ENCODE data around the gene COL27A1. TPM values are rescaled to one million over a fixed set of nuclear protein-coding genes. Genes with fewer than 3 reads are reported as not detected.

Gene COL27A1
- total and polyA plus RNA-seq, 12 donors = 3.0 to 99.8 (median 11.9) TPM

DNA sequence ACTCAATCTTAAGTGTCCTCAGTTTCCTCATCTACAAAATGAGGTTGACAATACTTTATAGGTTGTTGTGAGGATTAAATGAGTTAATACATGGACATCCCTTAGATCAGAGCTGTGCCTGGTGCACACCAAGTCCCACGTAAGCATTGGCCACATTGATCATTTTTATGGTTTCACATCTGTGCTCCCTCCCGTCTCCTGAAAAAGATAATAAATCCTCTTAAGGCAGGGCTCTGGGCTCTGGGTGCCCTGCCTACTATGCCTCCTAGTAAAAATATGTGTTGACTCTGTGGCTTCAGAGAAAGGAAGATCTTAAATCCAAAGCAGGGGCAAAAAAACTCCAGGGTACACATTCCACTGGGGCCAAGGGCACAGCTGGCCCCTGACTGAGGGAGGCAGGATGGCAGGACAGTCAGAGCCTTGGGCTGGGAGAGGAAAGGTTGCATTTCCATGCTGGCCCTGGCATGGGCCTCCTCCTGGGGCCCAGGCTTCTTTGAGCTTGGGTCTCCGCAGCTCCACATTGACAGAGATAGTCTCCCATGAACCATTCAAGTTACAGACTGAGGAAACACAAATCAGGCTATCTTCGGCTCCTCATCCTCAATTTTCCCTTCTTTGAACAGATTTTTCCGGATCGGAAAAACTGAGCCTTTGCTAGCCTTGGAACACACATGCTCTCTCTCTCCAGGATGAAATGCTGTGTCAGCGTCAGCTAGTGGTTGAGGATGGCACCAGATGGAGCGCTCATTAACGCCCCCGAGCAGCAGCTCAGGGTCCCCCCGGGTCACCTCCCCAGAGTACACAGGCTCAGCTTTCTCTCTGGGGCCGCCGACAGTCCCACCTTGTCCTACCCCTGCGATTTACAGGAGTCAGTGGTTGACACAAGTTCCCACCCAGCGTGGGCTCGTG, 33.9 kb upstream of the COL27A1 start:
- intact Hi-C loops (cut with DNase I) = no loop called here
- WGBS, 4 donors = 74 to 83% (median 77%) methylated on average over 10 to 16 of the region's 16 CpGs
- DNase-seq = no peak

DNA sequence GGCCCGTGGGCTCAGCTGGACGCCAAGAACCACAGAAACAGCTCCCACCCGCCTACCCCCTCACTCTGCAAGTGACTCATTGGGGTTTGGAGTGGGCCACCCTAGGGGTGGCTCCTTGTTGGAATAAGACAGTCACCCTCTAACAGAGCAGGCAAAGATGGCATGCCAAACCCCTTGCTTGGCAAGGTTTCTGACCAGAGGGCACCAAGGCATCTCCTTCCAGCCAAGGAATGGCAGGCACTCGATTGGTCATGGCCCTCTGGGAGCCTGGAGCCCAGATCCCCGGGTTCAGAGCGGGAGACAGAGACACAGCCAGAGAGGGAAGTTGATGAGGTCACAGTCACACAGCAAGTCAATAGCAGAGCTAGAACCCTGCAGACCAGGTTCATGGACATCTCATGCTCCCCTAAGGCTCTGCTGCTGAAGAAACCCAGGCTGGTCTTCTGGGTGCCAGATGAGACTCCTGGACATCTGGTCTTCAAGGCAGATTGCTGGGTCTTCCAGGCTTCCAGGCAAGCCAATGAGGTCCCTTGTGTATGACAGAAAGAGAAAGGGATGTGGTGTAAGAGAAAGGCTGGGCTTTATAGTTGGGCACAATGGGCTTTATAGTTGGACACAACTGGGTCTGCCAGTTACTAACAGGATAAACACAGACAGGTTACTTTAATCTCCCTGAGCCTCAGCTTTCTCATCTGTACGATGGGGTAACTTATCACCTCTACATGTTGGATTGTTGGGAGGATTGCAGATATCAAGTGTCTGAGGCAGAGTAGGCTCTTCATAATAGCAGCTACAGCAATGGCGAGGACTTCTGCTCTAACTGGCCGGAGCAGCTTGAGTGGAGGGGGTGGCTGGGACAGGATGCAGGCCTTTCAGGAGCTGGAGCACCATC, 33.0 kb upstream of the COL27A1 start:
- no peaks in the 10 kb centered on the region for H3K4me1 ChIP-seq (replicated peaks in 1 of 2)
- H3K27ac ChIP-seq = no peak overlapping the region
- intact Hi-C loops (cut with DNase I) = no loop called here
- no peak for DNase-seq
- 88 to 96% (median 90%) methylated on average over 5 to 9 of the region's 9 CpGs for WGBS, 4 donors
- no peak overlapping the region for H3K4me3 ChIP-seq
- peaks cover 6% of the 10 kb centered on the region for H3K27me3 ChIP-seq
- TF ChIP-seq, protein P1, sequence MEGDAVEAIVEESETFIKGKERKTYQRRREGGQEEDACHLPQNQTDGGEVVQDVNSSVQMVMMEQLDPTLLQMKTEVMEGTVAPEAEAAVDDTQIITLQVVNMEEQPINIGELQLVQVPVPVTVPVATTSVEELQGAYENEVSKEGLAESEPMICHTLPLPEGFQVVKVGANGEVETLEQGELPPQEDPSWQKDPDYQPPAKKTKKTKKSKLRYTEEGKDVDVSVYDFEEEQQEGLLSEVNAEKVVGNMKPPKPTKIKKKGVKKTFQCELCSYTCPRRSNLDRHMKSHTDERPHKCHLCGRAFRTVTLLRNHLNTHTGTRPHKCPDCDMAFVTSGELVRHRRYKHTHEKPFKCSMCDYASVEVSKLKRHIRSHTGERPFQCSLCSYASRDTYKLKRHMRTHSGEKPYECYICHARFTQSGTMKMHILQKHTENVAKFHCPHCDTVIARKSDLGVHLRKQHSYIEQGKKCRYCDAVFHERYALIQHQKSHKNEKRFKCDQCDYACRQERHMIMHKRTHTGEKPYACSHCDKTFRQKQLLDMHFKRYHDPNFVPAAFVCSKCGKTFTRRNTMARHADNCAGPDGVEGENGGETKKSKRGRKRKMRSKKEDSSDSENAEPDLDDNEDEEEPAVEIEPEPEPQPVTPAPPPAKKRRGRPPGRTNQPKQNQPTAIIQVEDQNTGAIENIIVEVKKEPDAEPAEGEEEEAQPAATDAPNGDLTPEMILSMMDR (IDR thresholded peaks at IDR 0.05) = no peak
- no peak for TF ChIP-seq POLR2A (IDR thresholded peaks at IDR 0.05)
- no peaks in the 10 kb centered on the region for H3K36me3 ChIP-seq (replicated peaks in 1 of 2)
- H3K9me3 ChIP-seq (replicated peaks in 1 of 3) = no peaks in the 10 kb centered on the region

More for the DNA sequence above, 33.9 kb upstream of the COL27A1 start:
- H3K4me1 ChIP-seq (replicated peaks in 1 of 2) = no peaks in the 10 kb centered on the region
- TF ChIP-seq, protein P1 (IDR thresholded peaks at IDR 0.05) = no peak
- H3K4me3 ChIP-seq = no peak overlapping the region
- H3K27ac ChIP-seq = no peak overlapping the region
- peaks cover 6% of the 10 kb centered on the region for H3K27me3 ChIP-seq
- no peaks in the 10 kb centered on the region for H3K36me3 ChIP-seq (replicated peaks in 1 of 2)
- no peaks in the 10 kb centered on the region for H3K9me3 ChIP-seq (replicated peaks in 1 of 3)

DNA sequence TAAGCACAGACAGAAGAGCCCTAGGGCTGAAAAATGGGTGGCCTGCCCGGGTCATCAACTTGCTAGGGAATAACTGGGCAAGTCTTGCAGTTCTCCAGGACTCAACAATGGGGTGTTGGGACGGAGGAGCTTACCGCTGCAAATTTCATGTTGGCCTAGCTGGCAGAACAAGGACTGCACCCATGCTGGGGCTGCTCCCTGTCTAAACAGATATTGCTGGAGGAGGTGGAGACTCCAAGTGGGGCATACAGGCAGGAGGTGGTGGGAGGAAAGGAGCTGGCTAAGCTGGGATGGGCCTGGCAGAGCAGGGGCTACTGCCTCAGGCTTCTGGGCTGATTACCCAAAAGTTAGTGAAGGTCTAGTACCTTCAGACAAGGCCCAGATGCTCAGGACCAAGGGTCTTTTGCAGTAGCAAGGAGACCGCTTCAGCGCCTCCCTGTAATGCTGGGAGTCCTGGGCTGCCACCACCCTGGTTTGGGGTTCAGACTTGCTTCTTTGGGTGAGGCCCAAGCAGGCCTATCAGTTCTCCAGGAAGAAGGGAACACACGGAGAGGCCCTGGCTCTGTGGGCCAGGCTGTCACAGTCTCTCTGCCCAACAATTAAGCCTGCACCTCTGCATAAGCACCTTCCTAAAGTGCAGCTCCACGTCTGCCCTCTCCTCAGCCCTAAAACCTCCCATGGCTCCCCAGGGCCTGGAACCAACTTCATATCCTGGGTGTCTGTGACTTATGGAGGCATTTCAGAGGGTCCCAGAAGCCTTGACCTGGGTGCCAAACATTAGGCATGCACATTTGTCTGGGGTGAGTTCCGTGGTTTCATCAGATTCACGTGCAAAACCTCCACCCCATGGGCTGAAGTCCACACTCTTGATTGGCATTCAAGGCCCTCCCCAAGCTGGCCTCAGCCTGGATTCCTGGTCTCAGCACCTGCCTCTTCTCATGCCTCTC, 32.0 kb upstream of the COL27A1 start:
- intact Hi-C loops (cut with DNase I) = no loop called here
- WGBS, 4 donors = 90 to 93% (median 93%) methylated on average over 6 to 9 of the region's 9 CpGs
- Histone ChIP-seq H3K27me3 (peaks cover 2% of the 10 kb centered on the region), H3K4me3 (no peak overlapping the region), H3K36me3 (replicated peaks in 1 of 2) (no peaks in the 10 kb centered on the region), H3K9me3 (replicated peaks in 1 of 3) (no peaks in the 10 kb centered on the region), H3K27ac (no peak overlapping the region), H3K4me1 (replicated peaks in 1 of 2) (no peaks in the 10 kb centered on the region)
- no peak for TF ChIP-seq POLR2A (IDR thresholded peaks at IDR 0.05)
- TF ChIP-seq, protein P1 (IDR thresholded peaks at IDR 0.05) = no peak
- DNase-seq = no peak

Measured in adrenal gland (tissue), 12 donors.